Measurements from ENCODE around the gene AQP7. TPM values are rescaled to one million over a fixed set of nuclear protein-coding genes. Genes with fewer than 3 reads are reported as not detected.

The AQP7 gene
- polyA plus RNA-seq, 1 of the 3 experiments (the other 2 are of a cell fraction), result 0.05 TPM

GRCh38 chr9:33381231-33381791 lies 21.1 kb downstream of the AQP7 start:
- WGBS (ENCODE audit: low lambda C conversion rate), result 78% methylated on average over 10 of the region's 11 CpGs
- no peak overlapping the region for H3K4me3 ChIP-seq (ENCODE audit: low read depth in 2 of 2, low read length in 1 of 2)
- H3K9me3 ChIP-seq, result no peaks in the 10 kb centered on the region
- H4K20me1 ChIP-seq (ENCODE audit: insufficient read depth), result no peaks in the 10 kb centered on the region
- H3K4me2 ChIP-seq, result no peak overlapping the region
- no peaks in the 10 kb centered on the region for H3K36me3 ChIP-seq (replicated peaks in 1 of 2; ENCODE audit: control insufficient read depth in 1 of 2, insufficient read depth in 2 of 2, low read length in 1 of 2)
- no peaks in the 10 kb centered on the region for H3K79me2 ChIP-seq (ENCODE audit: insufficient read depth)
- no peaks in the 10 kb centered on the region for H3K27me3 ChIP-seq (ENCODE audit: insufficient read depth)
- TF ChIP-seq, protein P1, sequence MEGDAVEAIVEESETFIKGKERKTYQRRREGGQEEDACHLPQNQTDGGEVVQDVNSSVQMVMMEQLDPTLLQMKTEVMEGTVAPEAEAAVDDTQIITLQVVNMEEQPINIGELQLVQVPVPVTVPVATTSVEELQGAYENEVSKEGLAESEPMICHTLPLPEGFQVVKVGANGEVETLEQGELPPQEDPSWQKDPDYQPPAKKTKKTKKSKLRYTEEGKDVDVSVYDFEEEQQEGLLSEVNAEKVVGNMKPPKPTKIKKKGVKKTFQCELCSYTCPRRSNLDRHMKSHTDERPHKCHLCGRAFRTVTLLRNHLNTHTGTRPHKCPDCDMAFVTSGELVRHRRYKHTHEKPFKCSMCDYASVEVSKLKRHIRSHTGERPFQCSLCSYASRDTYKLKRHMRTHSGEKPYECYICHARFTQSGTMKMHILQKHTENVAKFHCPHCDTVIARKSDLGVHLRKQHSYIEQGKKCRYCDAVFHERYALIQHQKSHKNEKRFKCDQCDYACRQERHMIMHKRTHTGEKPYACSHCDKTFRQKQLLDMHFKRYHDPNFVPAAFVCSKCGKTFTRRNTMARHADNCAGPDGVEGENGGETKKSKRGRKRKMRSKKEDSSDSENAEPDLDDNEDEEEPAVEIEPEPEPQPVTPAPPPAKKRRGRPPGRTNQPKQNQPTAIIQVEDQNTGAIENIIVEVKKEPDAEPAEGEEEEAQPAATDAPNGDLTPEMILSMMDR (IDR thresholded peaks at IDR 0.05), result no peak
- no peak for TF ChIP-seq ELF1 (IDR thresholded peaks at IDR 0.05)
- TF ChIP-seq RAD21 (IDR thresholded peaks at IDR 0.05; ENCODE audit: low read length), result no peak
- TF ChIP-seq, protein P2, sequence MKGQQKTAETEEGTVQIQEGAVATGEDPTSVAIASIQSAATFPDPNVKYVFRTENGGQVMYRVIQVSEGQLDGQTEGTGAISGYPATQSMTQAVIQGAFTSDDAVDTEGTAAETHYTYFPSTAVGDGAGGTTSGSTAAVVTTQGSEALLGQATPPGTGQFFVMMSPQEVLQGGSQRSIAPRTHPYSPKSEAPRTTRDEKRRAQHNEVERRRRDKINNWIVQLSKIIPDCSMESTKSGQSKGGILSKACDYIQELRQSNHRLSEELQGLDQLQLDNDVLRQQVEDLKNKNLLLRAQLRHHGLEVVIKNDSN (IDR thresholded peaks at IDR 0.05; ENCODE audit: borderline replicate concordance, low read depth), result no peak
- no peak for TF ChIP-seq GABPA (IDR thresholded peaks at IDR 0.05; ENCODE audit: low read depth)
- TF ChIP-seq IRF3 (IDR thresholded peaks at IDR 0.05; ENCODE audit: low read depth, low read length), result no peak
- TF ChIP-seq EZH2phosphoT487 (IDR thresholded peaks at IDR 0.05; ENCODE audit: borderline replicate concordance, low read depth), result no peak
- no peak for TF ChIP-seq MEF2A (IDR thresholded peaks at IDR 0.05; ENCODE audit: borderline replicate concordance, low read depth)
- TF ChIP-seq FOXJ3 (CRISPR knock-in tag; IDR thresholded peaks at IDR 0.05), result no peak
- no peak for TF ChIP-seq TAF1 (IDR thresholded peaks at IDR 0.05; ENCODE audit: borderline replicate concordance, low read depth, low read length)
- TF ChIP-seq CHD2 (IDR thresholded peaks at IDR 0.05; ENCODE audit: low read length, partially characterized antibody), result no peak
- TF ChIP-seq YY1 (IDR thresholded peaks at IDR 0.05; ENCODE audit: low read depth), result no peak
- TF ChIP-seq GATA2 (CRISPR knock-in tag; IDR thresholded peaks at IDR 0.05), result no peak
- TF ChIP-seq TCF12 (IDR thresholded peaks at IDR 0.05), result no peak
- no peak for TF ChIP-seq TEAD4 (IDR thresholded peaks at IDR 0.05; ENCODE audit: borderline replicate concordance, insufficient read depth)
- CTCF ChIA-PET, result interaction anchor here (0.7 to 1.4 kb wide), 2 partner anchors 28 to 71 kb away, joined by 3 to 4 read pairs; no protein-coding TSS in a partner anchor
- no peaks in the 10 kb centered on the region for H3F3A ChIP-seq (replicated peaks; ENCODE audit: insufficient read depth)
- no peak for DNase-seq
- no peaks in the 10 kb centered on the region for H3K9me2 ChIP-seq
- peaks cover 0 to under 1% of the 10 kb centered on the region in 2 experiments; a peak in 1 of 4 replicates for H3K4me1 ChIP-seq (ENCODE audit: control insufficient read depth in 1 of 2, insufficient read depth in 2 of 2, low read depth in 1 of 2, low read length in 1 of 2)
- H3K27ac ChIP-seq (ENCODE audit: low read depth in 2 of 2, low read length in 1 of 2), result no peak overlapping the region
- POLR2A ChIA-PET, result no interaction called here
- no peak overlapping the region for H3K9ac ChIP-seq
- no peak overlapping the region for H2AFZ ChIP-seq (ENCODE audit: low read depth)

All from SK-N-SH (cell line).